ENCODE measurements around the gene HNMT. TPM values are rescaled to one million over a fixed set of nuclear protein-coding genes. Genes with fewer than 3 reads are reported as not detected.
"Not testable (repeated sequence)": the region's sequence is repeated elsewhere in the genome, so short reads cannot be mapped to it uniquely, and the experiment has no call there.

Gene HNMT
- total RNA-seq, 1 experiment from 2014 or later, result 9.8 TPM

GRCh38 chr2:137946227-137946626 lies 18.0 kb upstream of the HNMT start:
- no peak for DNase-seq (ENCODE audit: low read depth)

- DNase-seq (ENCODE audit: low read depth), result no peak
Observed at GRCh38 chr2:137947032-137947727, 17.1 kb upstream of the HNMT start.

- peak; percentile 69 for DNase-seq (ENCODE audit: low read depth)
Observed at GRCh38 chr2:137947728-137948336, 16.4 kb upstream of the HNMT start.

- DNase-seq (ENCODE audit: low read depth), result no peak
Observed at GRCh38 chr2:137948894-137949293, 15.4 kb upstream of the HNMT start.

- no peak for DNase-seq (ENCODE audit: low read depth)
Observed at GRCh38 chr2:137950238-137950637, 14.0 kb upstream of the HNMT start.

GRCh38 chr2:137951586-137951985 lies 12.7 kb upstream of the HNMT start:
- peak; percentile 82 for DNase-seq (ENCODE audit: low read depth)

- peak; percentile 16 for DNase-seq (ENCODE audit: low read depth)
Observed at GRCh38 chr2:137952586-137953129, 11.6 kb upstream of the HNMT start.

GRCh38 chr2:137955536-137955935 lies 8.7 kb upstream of the HNMT start:
- DNase-seq (ENCODE audit: low read depth), result no peak

GRCh38 chr2:137957033-137957432 lies 7.2 kb upstream of the HNMT start:
- peak; percentile 77 for DNase-seq (ENCODE audit: low read depth)

GRCh38 chr2:137959166-137959565 lies 5.1 kb upstream of the HNMT start:
- DNase-seq (ENCODE audit: low read depth), result no peak

- peak; percentile 16 for DNase-seq (ENCODE audit: low read depth)
Observed at GRCh38 chr2:137960223-137960622, 4.0 kb upstream of the HNMT start.

- DNase-seq (ENCODE audit: low read depth), result no peak
Observed at GRCh38 chr2:137961602-137962001, 2.7 kb upstream of the HNMT start.

- no peak for DNase-seq (ENCODE audit: low read depth)
Observed at GRCh38 chr2:137963535-137964065, 673 bp upstream of the HNMT start.

- no peak for DNase-seq (ENCODE audit: low read depth)
Observed at GRCh38 chr2:137964859-137965459, 686 bp downstream of the HNMT start.

- no peak for DNase-seq (ENCODE audit: low read depth)
Observed at GRCh38 chr2:137966043-137966442, 1.8 kb downstream of the HNMT start.

GRCh38 chr2:137967042-137967441 lies 2.8 kb downstream of the HNMT start:
- no peak for DNase-seq (ENCODE audit: low read depth)

- DNase-seq (ENCODE audit: low read depth), result no peak
Observed at GRCh38 chr2:137968477-137969417, 4.5 kb downstream of the HNMT start.

GRCh38 chr2:137969418-137969765 lies 5.1 kb downstream of the HNMT start:
- peak; percentile 85 for DNase-seq (ENCODE audit: low read depth)

GRCh38 chr2:137969876-137970275 lies 5.6 kb downstream of the HNMT start:
- DNase-seq (ENCODE audit: low read depth), result no peak

- not testable (repeated sequence) for DNase-seq (ENCODE audit: low read depth)
Observed at GRCh38 chr2:137971259-137971658, 7.0 kb downstream of the HNMT start.

GRCh38 chr2:137973280-137973679 lies 9.0 kb downstream of the HNMT start:
- no peak for DNase-seq (ENCODE audit: low read depth)

Data from M059J (cell line).